ENCODE results near the gene CDH22. TPM values are rescaled to one million over a fixed set of nuclear protein-coding genes. Genes with fewer than 3 reads are reported as not detected.

The CDH22 gene
- total and polyA plus RNA-seq, 9 of the 15 experiments (the other 6 are each of a cell fraction or from before 2014, with no cell fraction given): 0.07 to 0.08 TPM; not detected in 7

DNA sequence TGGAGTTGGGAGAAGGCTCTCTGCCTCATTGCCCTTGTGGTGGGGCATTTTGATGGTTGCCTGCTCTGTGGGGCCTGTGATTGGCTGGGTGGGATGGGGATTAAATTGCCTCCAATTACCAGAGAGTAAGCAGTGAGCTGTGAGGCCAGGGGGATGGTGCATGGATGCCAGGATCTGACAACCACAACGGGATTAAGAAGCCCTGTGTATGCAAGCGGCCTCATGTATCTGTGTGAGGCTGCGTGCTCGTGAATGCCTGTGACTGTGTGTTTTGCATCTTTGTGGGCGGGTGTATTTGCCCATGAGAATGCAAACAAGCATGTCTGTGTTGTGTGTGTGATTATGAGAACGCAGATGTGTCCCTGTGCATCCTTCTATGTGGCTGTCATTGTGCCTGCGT, 144.0 kb downstream of the CDH22 start:
- DNase-seq (ENCODE audit: extremely low read depth in 1 of 4, low spot score in 3 of 4): no peak
- Histone ChIP-seq H3K27me3 (ENCODE audit: control insufficient read depth in 2 of 2, insufficient read depth in 2 of 2, low read length in 2 of 2) (peaks cover 0 to 49% of the 10 kb centered on the region in 2 experiments; a peak in 3 of 5 replicates), H4K20me1 (replicated peaks; ENCODE audit: control insufficient read depth, insufficient read depth, low read length) (peaks cover 8% of the 10 kb centered on the region; the same call in 1 of the 2 replicates), H3K9me3 (replicated peaks; ENCODE audit: control insufficient read depth, insufficient read depth, low read depth, low read length) (no peaks in the 10 kb centered on the region), H3K9ac (ENCODE audit: insufficient read depth in 1 of 2, low read depth in 2 of 2, low read length in 2 of 2) (no peak overlapping the region), H3K4me1 (replicated peaks in 1 of 2; ENCODE audit: control insufficient read depth in 2 of 2, insufficient read depth in 2 of 2, low read length in 2 of 2) (no peaks in the 10 kb centered on the region), H3K27ac (ENCODE audit: extremely low read depth, low read depth, low read length) (no peak overlapping the region), H2AFZ (ENCODE audit: low read depth, low read length) (no peak overlapping the region), H3K36me3 (ENCODE audit: control insufficient read depth, insufficient read depth, low read length) (no peaks in the 10 kb centered on the region), H3K79me2 (ENCODE audit: control insufficient read depth, insufficient read depth, low read length) (no peaks in the 10 kb centered on the region), H3K9me1 (ENCODE audit: control insufficient read depth, insufficient read depth, low read length) (no peaks in the 10 kb centered on the region), H3K4me2 (ENCODE audit: insufficient read depth, low read length) (no peak overlapping the region), H3K4me3 (no peak overlapping the region)
- ChIA-PET POLR2A (no interaction called here), CTCF (ENCODE audit: low intra/inter-chr PET ratio) (no interaction called here)
- no peak for ATAC-seq
- FAIRE-seq: no peak
- 0% methylated on average over 7 of the region's 7 CpGs for WGBS (ENCODE audit: insufficient coverage, low coverage, missing lambda C conversion rate)
- BruUV-seq (replicated peaks): no TSS peak
- in situ Hi-C loops (cut with MboI) (no loop called here), intact Hi-C loops (cut with micrococcal nuclease) (no loop called here)
- TF ChIP-seq TAL1 (IDR thresholded peaks at IDR 0.05) (no peak), AFF4 (CRISPR knock-in tag; IDR thresholded peaks at IDR 0.05) (no peak), CCNT2 (IDR thresholded peaks at IDR 0.05; ENCODE audit: borderline replicate concordance, extremely low read depth, insufficient read length, low read depth, low read length) (no peak), HINFP (tag; conservative IDR thresholded peaks at IDR 0.05; ENCODE audit: low read depth) (no peak), CREB3 (tag; conservative IDR thresholded peaks at IDR 0.05; ENCODE audit: low read depth) (no peak), ZNF444 (CRISPR knock-in tag; IDR thresholded peaks at IDR 0.05) (no peak), ZNF436 (CRISPR knock-in tag; IDR thresholded peaks at IDR 0.05) (no peak), MBD2 (IDR thresholded peaks at IDR 0.05; ENCODE audit: borderline replicate concordance, low read depth) (no peak), PRPF4 (IDR thresholded peaks at IDR 0.05; ENCODE audit: insufficient read depth, low read depth, low read length, poor library complexity, severe bottlenecking) (no peak), DLX4 (CRISPR knock-in tag; IDR thresholded peaks at IDR 0.05) (no peak), NELFE (IDR thresholded peaks at IDR 0.05; ENCODE audit: insufficient read depth, insufficient read length) (no peak), ESRRB (CRISPR knock-in tag; IDR thresholded peaks at IDR 0.05; ENCODE audit: borderline replicate concordance) (no peak), ZNF707 (CRISPR knock-in tag; conservative IDR thresholded peaks at IDR 0.05) (no peak)
- TF ChIP-seq, protein P1, sequence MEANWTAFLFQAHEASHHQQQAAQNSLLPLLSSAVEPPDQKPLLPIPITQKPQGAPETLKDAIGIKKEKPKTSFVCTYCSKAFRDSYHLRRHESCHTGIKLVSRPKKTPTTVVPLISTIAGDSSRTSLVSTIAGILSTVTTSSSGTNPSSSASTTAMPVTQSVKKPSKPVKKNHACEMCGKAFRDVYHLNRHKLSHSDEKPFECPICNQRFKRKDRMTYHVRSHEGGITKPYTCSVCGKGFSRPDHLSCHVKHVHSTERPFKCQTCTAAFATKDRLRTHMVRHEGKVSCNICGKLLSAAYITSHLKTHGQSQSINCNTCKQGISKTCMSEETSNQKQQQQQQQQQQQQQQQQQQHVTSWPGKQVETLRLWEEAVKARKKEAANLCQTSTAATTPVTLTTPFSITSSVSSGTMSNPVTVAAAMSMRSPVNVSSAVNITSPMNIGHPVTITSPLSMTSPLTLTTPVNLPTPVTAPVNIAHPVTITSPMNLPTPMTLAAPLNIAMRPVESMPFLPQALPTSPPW (CRISPR knock-in tag; IDR thresholded peaks at IDR 0.05): no peak
